Suprapubic skin (tissue), 4 donors: ENCODE data around the gene PGLYRP2. TPM values are rescaled to one million over a fixed set of nuclear protein-coding genes. Genes with fewer than 3 reads are reported as not detected.

Experiments
- DNase-seq, 2 donors: peaks; one replicate each; pipeline ENCODE4 v3.0.0-alpha.2; 2019; ENCODE audit warnings: low spot score in 2 of 2
- H3K27ac ChIP-seq: fragments of 200-600 bp; sonication (generic); one replicate; pipeline ENCODE4 v1.5.1; 2019
- H3K27me3 ChIP-seq: fragments of 200-600 bp; sonication (generic); one replicate; pipeline ENCODE4 v1.5.1; 2019
- H3K36me3 ChIP-seq: fragments of 200-600 bp; sonication (generic); one replicate; pipeline ENCODE4 v1.5.1; 2019
- H3K4me1 ChIP-seq: fragments of 200-600 bp; sonication (generic); one replicate; pipeline ENCODE4 v1.5.1; 2019
- H3K4me3 ChIP-seq: fragments of 200-600 bp; sonication (generic); one replicate; pipeline ENCODE4 v1.5.1; 2019; ENCODE audit warnings: mild to moderate bottlenecking
- H3K9me3 ChIP-seq: fragments of 200-600 bp; sonication (generic); one replicate; pipeline ENCODE4 v1.5.1; 2019
- EP300 ChIP-seq: sonication (generic); formaldehyde crosslinking; IDR thresholded peaks from one replicate; pipeline ENCODE4 v1.6.1; 2017; ENCODE audit warnings: antibody characterized with exemption
- POLR2A ChIP-seq, 2 donors: fragments of 450-650 bp; IDR thresholded peaks; one replicate each; pipeline ENCODE4 v1.6.1; 2017; ENCODE audit warnings: antibody characterized with exemption in 2 of 2, mild to moderate bottlenecking in 2 of 2, moderate library complexity in 2 of 2
- POLR2AphosphoS5 ChIP-seq, 3 donors: sonication (generic); formaldehyde crosslinking; IDR thresholded peaks; one replicate each; pipeline ENCODE4 v1.6.1; 2017; ENCODE audit warnings: antibody characterized with exemption in 3 of 3
- WGBS: methylation state at CpG from one replicate; pipeline ENCODE4 v1.1.5; 2018; 5-methylcytosine and 5-hydroxymethylcytosine counted together
- total RNA-seq, 4 donors: library from RNA; depleted of rRNA; stranded (reverse); fragments of >200 nt; gene quantifications; one replicate each; pipeline ENCODE4 v1.1.0, GENCODE V29; 2016
- TF ChIP-seq, protein P1 (sequence below), 2 donors: fragments of 200-600 bp in 1 of 2; fragments of 450-650 bp in 1 of 2; sonication (generic) in 1 of 2; IDR thresholded peaks; one replicate each; pipeline ENCODE4 v1.5.1; 2016 to 2019; ENCODE audit warnings: antibody characterized with exemption in 2 of 2, mild to moderate bottlenecking in 1 of 2, moderate library complexity in 1 of 2

The PGLYRP2 gene
- total RNA-seq, 4 donors from 2014 or later = 0.21 TPM; not detected in 3

DNA sequence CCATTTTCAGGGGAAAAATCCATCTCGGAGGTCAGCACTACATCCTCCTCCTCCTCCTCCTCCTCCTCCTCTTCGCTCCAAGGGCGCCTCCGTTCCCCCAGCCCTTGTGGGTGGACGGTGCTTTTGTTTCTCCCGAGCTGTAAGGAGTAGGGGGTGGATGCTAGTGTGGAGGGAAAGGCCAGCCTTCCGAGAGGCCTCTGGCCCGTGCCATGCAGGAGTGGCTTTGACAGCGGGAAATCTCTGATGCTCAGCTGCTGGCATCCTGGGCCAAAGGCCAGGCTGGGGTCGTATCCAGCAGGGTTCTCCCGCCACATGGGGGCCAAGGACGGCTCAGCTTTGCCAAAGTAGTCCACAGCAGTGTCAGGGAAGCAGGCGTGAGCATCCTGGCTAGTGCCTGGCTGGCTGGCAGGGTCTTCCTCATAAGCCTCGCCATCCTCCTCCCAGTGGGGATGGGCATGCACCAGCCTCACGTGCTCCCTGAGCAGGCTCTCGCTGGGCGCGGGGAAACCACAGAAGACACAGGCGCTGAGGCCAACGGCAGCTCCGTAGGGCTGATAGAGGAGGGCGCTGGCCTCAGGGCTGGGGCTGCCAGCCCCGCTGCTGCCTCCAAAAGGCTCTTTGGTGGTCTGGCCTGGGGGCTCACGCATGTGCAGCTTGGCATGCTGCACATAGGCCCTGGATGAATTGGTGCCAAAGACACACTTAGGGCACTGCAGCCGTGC is 40.1 kb downstream of the PGLYRP2 start:
- 77% methylated on average over 16 of the region's 25 CpGs for whole genome bisulfite sequencing
- Histone ChIP-seq H3K4me3 (no peak overlapping the region), H3K4me1 (no peaks in the 10 kb centered on the region), H3K27ac (no peak overlapping the region), H3K9me3 (no peaks in the 10 kb centered on the region), H3K36me3 (no peaks in the 10 kb centered on the region), H3K27me3 (no peaks in the 10 kb centered on the region)
- DNase-seq = peak in 1 of 2 donors; percentile 60
- no peak for TF ChIP-seq EP300
- no peak for TF ChIP-seq POLR2AphosphoS5 (IDR thresholded peaks at IDR 0.05)
- TF ChIP-seq POLR2A (IDR thresholded peaks at IDR 0.05) = no peak
- TF ChIP-seq, protein P1, sequence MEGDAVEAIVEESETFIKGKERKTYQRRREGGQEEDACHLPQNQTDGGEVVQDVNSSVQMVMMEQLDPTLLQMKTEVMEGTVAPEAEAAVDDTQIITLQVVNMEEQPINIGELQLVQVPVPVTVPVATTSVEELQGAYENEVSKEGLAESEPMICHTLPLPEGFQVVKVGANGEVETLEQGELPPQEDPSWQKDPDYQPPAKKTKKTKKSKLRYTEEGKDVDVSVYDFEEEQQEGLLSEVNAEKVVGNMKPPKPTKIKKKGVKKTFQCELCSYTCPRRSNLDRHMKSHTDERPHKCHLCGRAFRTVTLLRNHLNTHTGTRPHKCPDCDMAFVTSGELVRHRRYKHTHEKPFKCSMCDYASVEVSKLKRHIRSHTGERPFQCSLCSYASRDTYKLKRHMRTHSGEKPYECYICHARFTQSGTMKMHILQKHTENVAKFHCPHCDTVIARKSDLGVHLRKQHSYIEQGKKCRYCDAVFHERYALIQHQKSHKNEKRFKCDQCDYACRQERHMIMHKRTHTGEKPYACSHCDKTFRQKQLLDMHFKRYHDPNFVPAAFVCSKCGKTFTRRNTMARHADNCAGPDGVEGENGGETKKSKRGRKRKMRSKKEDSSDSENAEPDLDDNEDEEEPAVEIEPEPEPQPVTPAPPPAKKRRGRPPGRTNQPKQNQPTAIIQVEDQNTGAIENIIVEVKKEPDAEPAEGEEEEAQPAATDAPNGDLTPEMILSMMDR (IDR thresholded peaks at IDR 0.05) = no peak

- no peak overlapping the region for H3K27ac ChIP-seq
- WGBS = 94% methylated on average over 22 of the region's 27 CpGs
Observed at GRCh38 chr19:15438577-15438976, 40.7 kb downstream of the PGLYRP2 start.

DNA sequence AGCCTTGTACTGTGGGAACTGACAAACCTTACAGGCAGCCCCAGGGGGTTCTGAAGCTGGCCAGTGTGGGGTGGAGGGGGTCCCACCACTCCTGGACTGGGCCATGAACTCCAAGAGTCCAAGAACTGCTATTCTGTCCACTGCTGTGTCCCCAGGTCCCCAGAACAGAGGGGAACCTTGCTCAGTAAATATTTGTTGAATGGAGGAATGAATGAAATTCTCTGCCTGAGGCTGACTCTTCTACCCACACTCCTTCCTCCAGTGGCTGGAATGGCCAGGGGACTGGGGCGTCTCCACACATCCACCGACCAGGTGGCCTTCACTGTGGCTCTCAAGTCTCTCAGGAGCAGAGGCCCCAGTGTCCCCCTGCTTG is 41.2 kb downstream of the PGLYRP2 start:
- no peak overlapping the region for H3K4me3 ChIP-seq
- no peaks in the 10 kb centered on the region for H3K36me3 ChIP-seq
- peaks cover 5% of the 10 kb centered on the region for H3K4me1 ChIP-seq
- H3K27me3 ChIP-seq = no peaks in the 10 kb centered on the region
- WGBS = no CpG with 5 or more reads among the region's 2 CpGs
- no peak overlapping the region for H3K27ac ChIP-seq
- H3K9me3 ChIP-seq = no peaks in the 10 kb centered on the region
- no peak for DNase-seq
- no peak for TF ChIP-seq EP300
- no peak for TF ChIP-seq POLR2AphosphoS5 (IDR thresholded peaks at IDR 0.05)
- TF ChIP-seq, protein P1 (IDR thresholded peaks at IDR 0.05) = no peak
- no peak for TF ChIP-seq POLR2A (IDR thresholded peaks at IDR 0.05)

More at GRCh38 chr19:15438577-15438976, 40.7 kb downstream of the PGLYRP2 start:
- peak in 1 of 2 donors; percentile 52 for DNase-seq
- H3K27me3 ChIP-seq = no peaks in the 10 kb centered on the region
- H3K4me3 ChIP-seq = no peak overlapping the region
- no peaks in the 10 kb centered on the region for H3K36me3 ChIP-seq
- H3K9me3 ChIP-seq = no peaks in the 10 kb centered on the region
- peaks cover 2% of the 10 kb centered on the region for H3K4me1 ChIP-seq
- no peak for TF ChIP-seq POLR2AphosphoS5 (IDR thresholded peaks at IDR 0.05)
- TF ChIP-seq POLR2A (IDR thresholded peaks at IDR 0.05) = no peak
- TF ChIP-seq, protein P1 (IDR thresholded peaks at IDR 0.05) = no peak
- no peak for TF ChIP-seq EP300

DNA sequence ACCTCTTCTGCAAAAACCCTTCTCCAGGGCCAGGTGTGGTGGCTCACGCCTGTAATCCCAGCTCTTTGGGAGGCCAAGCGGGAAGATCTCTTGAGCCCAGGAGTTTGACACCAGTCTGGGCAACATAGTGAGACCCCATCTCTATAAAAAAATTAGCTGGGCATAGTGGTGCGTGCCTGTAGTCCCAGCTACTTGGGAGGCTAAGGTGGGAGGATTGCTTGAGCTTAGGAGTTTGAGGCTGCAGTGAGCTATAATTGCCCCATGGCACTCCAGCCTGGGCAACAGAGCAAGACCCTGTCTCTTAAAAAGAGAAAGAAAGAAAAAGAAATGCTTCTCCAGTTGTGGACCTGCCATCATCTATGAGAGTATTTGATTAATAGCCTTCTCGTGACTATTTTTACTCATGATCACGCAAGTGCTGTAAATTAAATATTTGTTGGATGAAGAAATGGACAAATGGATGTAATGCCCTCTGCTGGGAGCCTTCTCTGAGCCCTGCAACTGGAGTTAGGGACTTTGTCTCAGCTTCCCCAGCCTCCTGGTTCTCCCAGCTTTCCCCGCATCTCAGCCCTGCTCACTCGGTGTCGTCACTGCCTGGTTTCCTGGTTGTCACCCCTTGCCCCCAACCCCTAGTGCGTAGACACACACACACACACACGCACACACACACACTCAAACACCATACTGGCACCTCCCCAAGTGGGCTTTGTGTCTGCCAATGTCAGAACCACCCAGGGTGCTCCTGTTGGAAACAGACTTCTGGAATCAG is 41.8 kb downstream of the PGLYRP2 start:
- 74% methylated on average over 10 of the region's 10 CpGs for WGBS
- peak in 1 of 2 donors; percentile 59 for DNase-seq

GRCh38 chr19:15436826-15437110 is 42.5 kb downstream of the PGLYRP2 start:
- peaks cover 9% of the 10 kb centered on the region for H3K4me1 ChIP-seq
- TF ChIP-seq EP300 (no peak), POLR2A (IDR thresholded peaks at IDR 0.05) (no peak), POLR2AphosphoS5 (IDR thresholded peaks at IDR 0.05) (no peak)
- TF ChIP-seq, protein P1 (IDR thresholded peaks at IDR 0.05) = no peak
- WGBS = 91% methylated on average over 15 of the region's 15 CpGs
- no peaks in the 10 kb centered on the region for H3K36me3 ChIP-seq
- no peak for DNase-seq
- no peaks in the 10 kb centered on the region for H3K9me3 ChIP-seq
- no peak overlapping the region for H3K4me3 ChIP-seq
- H3K27me3 ChIP-seq = no peaks in the 10 kb centered on the region
- H3K27ac ChIP-seq = no peak overlapping the region

More for the DNA sequence above, 41.8 kb downstream of the PGLYRP2 start:
- Histone ChIP-seq H3K36me3 (no peaks in the 10 kb centered on the region), H3K27ac (no peak overlapping the region), H3K4me1 (peaks cover 7% of the 10 kb centered on the region), H3K9me3 (no peaks in the 10 kb centered on the region), H3K27me3 (no peaks in the 10 kb centered on the region), H3K4me3 (no peak overlapping the region)
- TF ChIP-seq POLR2AphosphoS5 (IDR thresholded peaks at IDR 0.05) (no peak), EP300 (no peak), POLR2A (IDR thresholded peaks at IDR 0.05) (no peak)
- TF ChIP-seq, protein P1 (IDR thresholded peaks at IDR 0.05) = no peak
